Naive thymus-derived CD4-positive, alpha-beta T cell (primary cell): ENCODE data around the gene SLC5A2. TPM values are rescaled to one million over a fixed set of nuclear protein-coding genes. Genes with fewer than 3 reads are reported as not detected.
A peak's percentile ranks its signal among the peaks of the same experiment; 100 is the strongest.
"Not testable (repeated sequence)": the region's sequence is repeated elsewhere in the genome, so short reads cannot be mapped to it uniquely, and the experiment has no call there.

Experiments used
- ATAC-seq: fragments of 150-1000 bp; cut with Tn5 transposase; 2 replicates; pipeline ENCODE4 v1.10.0; 2021; ENCODE audit warnings: mild to moderate bottlenecking, moderate library complexity
- CTCF ChIA-PET: fragments of 350-600 bp; sonication (Branson Sonifier 250); formaldehyde crosslinking; loops from one replicate; lab custom pipeline; 2021; ENCODE audit warnings: antibody characterized with exemption; lab: Charles Lee
- POLR2A ChIA-PET: fragments of 350-600 bp; sonication (Branson Sonifier 250); formaldehyde crosslinking; loops from one replicate; lab custom pipeline; 2021; ENCODE audit warnings: antibody characterized with exemption, inconsistent platforms; lab: Charles Lee
- DNase-seq, 9 donors: peaks; one replicate each; pipeline versions ENCODE4 v3.0.0 to v3.0.0-alpha.2; 2020 to 2022; ENCODE audit warnings: mixed read lengths in 1 of 9
- H3K27ac ChIP-seq: one replicate; pipeline ENCODE4 v1.7.0; 2013; ENCODE audit warnings: mild to moderate bottlenecking, low read depth, low read length, moderate library complexity
- H3K27me3 ChIP-seq, 2 donors: one replicate each; pipeline ENCODE4 v1.7.0; 2013; ENCODE audit warnings: low read length in 2 of 2, mild to moderate bottlenecking in 2 of 2, moderate library complexity in 2 of 2; ENCODE audit not compliant: control insufficient read depth in 2 of 2, insufficient read depth in 2 of 2
- H3K36me3 ChIP-seq, 3 experiments: 1 replicate in 2 of 3; 2 replicates in 1 of 3; pipeline ENCODE4 v1.7.0; 2013; ENCODE audit warnings: low read length in 3 of 3, mild to moderate bottlenecking in 3 of 3, moderate library complexity in 1 of 3; ENCODE audit not compliant: insufficient read depth in 3 of 3, control insufficient read depth in 2 of 3
- H3K4me1 ChIP-seq, 2 donors: one replicate each; pipeline ENCODE4 v1.7.0; 2013; ENCODE audit warnings: low read length in 2 of 2, mild to moderate bottlenecking in 2 of 2, moderate library complexity in 1 of 2; ENCODE audit not compliant: control insufficient read depth in 2 of 2, insufficient read depth in 2 of 2
- H3K4me3 ChIP-seq: 2 replicates; pipeline ENCODE4 v1.7.0; 2013; ENCODE audit warnings: mild to moderate bottlenecking, low read length
- H3K9me3 ChIP-seq, 3 experiments: 1 replicate in 2 of 3; 2 replicates in 1 of 3; pipeline ENCODE4 v1.7.0; 2013; ENCODE audit warnings: low read length in 3 of 3; ENCODE audit not compliant: control insufficient read depth in 2 of 3
- H3K27ac Mint-ChIP-seq, 9 donors: one replicate each; pipeline ENCODE4 v1.8.0; 2020 to 2022; ENCODE audit warnings: mixed read lengths in 9 of 9, mild to moderate bottlenecking in 8 of 9, moderate library complexity in 5 of 9, inconsistent platforms in 2 of 9
- H3K27me3 Mint-ChIP-seq, 5 donors: one replicate each; pipeline ENCODE4 v1.8.0; 2021 to 2022; ENCODE audit warnings: mixed read lengths in 5 of 5, mild to moderate bottlenecking in 1 of 5
- H3K36me3 Mint-ChIP-seq, 5 donors: one replicate each; pipeline ENCODE4 v1.8.0; 2020 to 2022; ENCODE audit warnings: mixed read lengths in 5 of 5, mild to moderate bottlenecking in 3 of 5, inconsistent platforms in 1 of 5
- H3K4me1 Mint-ChIP-seq, 7 donors: one replicate each; pipeline ENCODE4 v1.8.0; 2020 to 2022; ENCODE audit warnings: mixed read lengths in 7 of 7, mild to moderate bottlenecking in 3 of 7, inconsistent platforms in 1 of 7
- H3K4me3 Mint-ChIP-seq, 10 donors: one replicate each; pipeline ENCODE4 v1.8.0; 2020 to 2022; ENCODE audit warnings: mild to moderate bottlenecking in 10 of 10, mixed read lengths in 10 of 10, moderate library complexity in 6 of 10, inconsistent platforms in 2 of 10
- H3K9me3 Mint-ChIP-seq, 11 donors: one replicate each; pipeline ENCODE4 v1.8.0; 2020 to 2022; ENCODE audit warnings: mixed read lengths in 11 of 11, mild to moderate bottlenecking in 4 of 11, inconsistent platforms in 1 of 11, moderate library complexity in 1 of 11
- intact Hi-C, 2 donors: fragments of 100-400 bp; cut with micrococcal nuclease; formaldehyde crosslinking; loops; one replicate each; pipeline ENCODE4 v1.15.1; 2023
- polyA plus RNA-seq, 2 donors: library from polyadenylated mRNA; unstranded; fragments of 300-500 nt; fragmentation: Illumina TruSeq; gene quantifications; one replicate each; pipeline ENCODE4 v1.2.3, GENCODE V29; 2021
- total RNA-seq, 6 experiments: library from RNA in 5 of 6; stranded (reverse) in 5 of 6; gene quantifications; 1 replicate in 5 of 6; 2 replicates in 1 of 6; pipeline ENCODE4 v1.2.3 and lab custom pipeline; 2021 to 2026

SLC5A2 gene
- total and polyA plus RNA-seq, 7 experiments from 2014 or later = 0.12 to 5.5 (median 3.3) TPM

DNA sequence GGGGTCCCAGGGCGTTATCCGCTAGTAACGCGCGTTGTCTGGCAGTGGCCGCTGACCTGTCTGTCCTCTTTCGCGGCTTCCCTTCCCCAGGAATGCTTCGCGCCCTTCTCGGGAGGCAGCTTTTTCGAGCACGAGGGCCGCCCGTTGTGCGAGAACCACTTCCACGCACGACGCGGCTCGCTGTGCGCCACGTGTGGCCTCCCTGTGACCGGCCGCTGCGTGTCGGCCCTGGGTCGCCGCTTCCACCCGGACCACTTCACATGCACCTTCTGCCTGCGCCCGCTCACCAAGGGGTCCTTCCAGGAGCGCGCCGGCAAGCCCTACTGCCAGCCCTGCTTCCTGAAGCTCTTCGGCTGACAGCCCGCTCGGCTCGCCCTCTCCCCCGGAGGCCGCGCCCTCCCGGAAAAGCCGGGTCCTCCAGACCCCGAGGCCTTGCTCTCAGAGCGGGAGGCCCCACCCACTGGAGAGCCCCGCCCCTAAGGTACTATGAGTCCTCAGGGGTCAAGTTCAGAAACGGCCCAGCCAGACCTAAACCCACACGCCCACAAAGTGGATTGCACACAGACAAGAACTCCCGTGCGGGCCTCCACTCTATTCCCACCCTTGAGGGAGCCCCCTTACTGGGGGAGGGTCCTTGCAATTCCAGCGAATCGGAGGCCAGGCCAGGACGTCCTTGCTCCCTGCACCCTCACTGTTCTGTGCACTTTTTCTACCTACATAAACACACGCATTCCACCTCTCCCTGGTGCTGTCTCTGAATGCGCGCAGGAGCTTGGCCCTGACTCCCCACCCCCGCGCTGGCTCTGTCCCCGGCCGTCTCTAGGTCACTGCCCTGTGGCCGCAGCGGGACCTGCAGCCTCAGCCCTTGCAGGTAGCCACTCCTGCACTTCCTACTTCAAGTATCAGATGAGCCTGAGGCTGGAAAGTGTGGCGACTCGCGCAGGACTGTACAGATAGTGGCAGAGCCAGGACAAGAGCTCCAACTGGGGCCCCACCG is 5.4 kb upstream of the SLC5A2 start:
- ATAC-seq (peak; percentile 26), DNase-seq (peak in 1 of 9 donors; percentile 40)
- Histone ChIP-seq H3K4me1 (peaks cover 0 to 3% of the 10 kb centered on the region in 2 donors), H3K36me3 (no peaks in the 10 kb centered on the region), H3K9me3 (no peaks in the 10 kb centered on the region), H3K27me3 (no peaks in the 10 kb centered on the region), H3K4me3 (peak overlapping the region; percentile 48), H3K27ac (peak overlapping the region; percentile 58)
- POLR2A ChIA-PET = interaction anchor here (0.7 to 7.8 kb wide), 8 partner anchors 11 to 520 kb away, joined by 3 to 69 read pairs (median 4); partner anchors contain the start of genes ARMC5, RUSF1 and SETD1A
- intact Hi-C loops = loop anchor here (1.0 to 5.0 kb wide), 5 partner anchors 10 to 235 kb away; partner anchors contain the start of genes ARMC5 (in 1 of the 2) and RUSF1 (in 1 of the 2)
- Mint-ChIP-seq H3K4me3 (peak overlapping the region; percentile 73 to 91 (median 82)), H3K27me3 (peaks cover 0 to 64% (median 7%) of the 10 kb centered on the region in 5 donors), H3K9me3 (no peaks in the 10 kb centered on the region), H3K36me3 (no peaks in the 10 kb centered on the region), H3K27ac (peak overlapping the region in 6 of 9 donors; percentile 20 to 83 (median 56)), H3K4me1 (peaks cover 8 to 25% (median 16%) of the 10 kb centered on the region in 7 donors)
- CTCF ChIA-PET = interaction anchor here (0.9 to 1.1 kb wide), 3 partner anchors 19 to 391 kb away, joined by 3 read pairs; partner anchors contain the start of gene ARMC5

DNA sequence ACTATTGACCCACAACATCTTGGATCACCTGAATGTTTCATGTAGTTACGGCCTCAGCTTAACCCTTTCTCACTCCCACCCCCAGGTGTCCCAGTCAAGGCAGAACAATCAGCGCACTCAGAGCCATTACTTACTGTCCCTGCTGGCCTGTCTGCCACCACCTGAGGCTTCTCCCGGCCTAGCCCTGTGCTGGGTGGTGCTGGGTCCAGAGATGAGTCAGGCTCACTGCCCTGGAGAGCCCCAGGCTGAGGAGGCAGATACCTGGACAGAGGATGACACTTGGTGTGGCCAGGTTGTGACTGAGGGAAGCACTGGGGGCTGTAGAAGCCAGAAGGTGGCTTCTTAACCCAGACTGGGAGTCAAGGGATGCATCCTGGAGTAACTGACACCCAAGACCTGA is 4.0 kb upstream of the SLC5A2 start:
- no peaks in the 10 kb centered on the region for H3K9me3 Mint-ChIP-seq
- Histone ChIP-seq H3K27me3 (no peaks in the 10 kb centered on the region), H3K36me3 (no peaks in the 10 kb centered on the region), H3K9me3 (no peaks in the 10 kb centered on the region), H3K27ac (no peak overlapping the region), H3K4me3 (no peak overlapping the region), H3K4me1 (no peaks in the 10 kb centered on the region)
- H3K36me3 Mint-ChIP-seq = no peaks in the 10 kb centered on the region
- ATAC-seq = no peak
- peak overlapping the region in 1 of 10 donors; percentile 11 for H3K4me3 Mint-ChIP-seq
- ChIA-PET POLR2A (interaction anchor here (0.9 to 7.8 kb wide), 2 partner anchors 20 to 26 kb away, joined by 3 to 69 read pairs; partner anchors contain the start of gene ARMC5), CTCF (interaction anchor here (1.6 kb wide), 1 partner anchor 36 kb away, joined by 4 read pairs; the partner anchor contains the start of gene ZNF843)
- intact Hi-C loops = loop anchor here in 1 of 2 donors (5.0 kb wide), 1 partner anchor 233 kb away; a partner anchor contains a TSS
- peaks cover 0 to 55% (median 0%) of the 10 kb centered on the region in 5 donors for H3K27me3 Mint-ChIP-seq
- H3K4me1 Mint-ChIP-seq = peaks cover 7 to 20% (median 11%) of the 10 kb centered on the region in 7 donors
- no peak for DNase-seq
- peak overlapping the region in 1 of 9 donors; percentile 50 for H3K27ac Mint-ChIP-seq

DNA sequence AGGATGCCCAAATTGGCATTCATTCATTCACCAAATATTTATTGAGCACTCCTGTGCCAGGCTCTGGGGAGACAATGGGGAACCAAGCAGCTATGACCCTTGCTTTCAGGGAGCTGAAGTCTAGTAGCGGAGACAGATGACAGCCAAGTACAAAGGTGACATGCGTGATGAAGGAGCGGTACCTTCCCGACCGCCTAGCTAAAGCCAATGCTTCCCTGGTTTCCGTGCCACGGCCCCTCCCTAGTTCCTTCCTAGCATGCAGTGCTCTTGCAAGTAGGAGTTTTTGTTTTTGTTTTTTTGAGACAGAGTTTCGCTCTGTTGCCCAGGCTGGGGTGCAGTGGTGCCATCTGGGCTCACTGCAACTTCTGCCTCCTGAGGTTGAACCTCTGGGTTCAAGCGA is 3.2 kb upstream of the SLC5A2 start:
- H3K9me3 ChIP-seq = no peaks in the 10 kb centered on the region

DNA sequence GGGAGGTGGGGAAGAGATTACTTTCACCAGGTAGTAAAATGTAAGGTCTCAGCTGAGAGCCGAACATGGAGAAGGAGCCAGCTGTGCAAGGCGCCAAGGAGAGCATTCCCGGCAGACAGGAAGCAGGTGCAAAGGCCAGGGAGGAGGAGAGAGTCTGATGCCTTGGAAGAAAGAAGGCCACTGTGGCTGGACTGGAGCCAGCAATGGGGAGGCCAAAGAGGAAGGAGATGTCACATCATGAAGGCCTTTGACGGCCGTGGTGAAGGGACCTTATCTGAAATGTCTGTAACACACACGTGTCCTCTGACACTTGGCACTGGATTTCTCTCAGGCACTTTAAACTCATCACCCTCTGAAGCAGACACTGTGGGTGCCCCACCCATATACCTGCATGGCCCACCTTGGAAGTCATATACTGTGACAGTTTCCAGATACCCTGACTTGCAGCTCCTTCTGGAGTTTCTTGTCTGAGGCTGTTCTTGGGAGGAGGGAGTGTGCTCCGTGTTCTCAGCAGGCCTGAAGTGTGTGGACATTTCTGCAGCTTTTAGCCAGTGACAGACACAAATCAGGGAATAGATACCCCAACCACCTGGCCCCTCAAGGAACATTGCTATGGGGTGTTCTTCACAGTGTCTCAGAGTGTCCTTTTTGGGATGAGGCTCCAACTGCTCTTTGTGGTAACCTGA is 1.9 kb upstream of the SLC5A2 start:
- POLR2A ChIA-PET = interaction anchor here (0.9 kb wide), 1 partner anchor 9 kb away, joined by 3 read pairs; no protein-coding TSS in a partner anchor
- Mint-ChIP-seq H3K36me3 (no peaks in the 10 kb centered on the region), H3K4me1 (peaks cover 11 to 22% (median 15%) of the 10 kb centered on the region in 7 donors), H3K27ac (no peak overlapping the region), H3K9me3 (no peaks in the 10 kb centered on the region), H3K27me3 (peaks cover 0 to 49% (median 0%) of the 10 kb centered on the region in 5 donors), H3K4me3 (no peak overlapping the region)
- no peaks in the 10 kb centered on the region for H3K27me3 ChIP-seq
- ATAC-seq (no peak), DNase-seq (no peak)
- intact Hi-C loops = no loop called here
- H3K4me3 ChIP-seq = no peak overlapping the region
- H3K36me3 ChIP-seq = no peaks in the 10 kb centered on the region
- no peak overlapping the region for H3K27ac ChIP-seq
- CTCF ChIA-PET = no interaction called here
- no peaks in the 10 kb centered on the region for H3K4me1 ChIP-seq
- no peaks in the 10 kb centered on the region for H3K9me3 ChIP-seq

More for the DNA sequence above, 3.2 kb upstream of the SLC5A2 start:
- Histone ChIP-seq H3K4me1 (no peaks in the 10 kb centered on the region), H3K36me3 (no peaks in the 10 kb centered on the region), H3K4me3 (no peak overlapping the region), H3K27me3 (no peaks in the 10 kb centered on the region), H3K27ac (no peak overlapping the region)
- Mint-ChIP-seq H3K27me3 (peaks cover 0 to 47% (median 0%) of the 10 kb centered on the region in 5 donors), H3K4me1 (peaks cover 6 to 20% (median 11%) of the 10 kb centered on the region in 7 donors), H3K4me3 (no peak overlapping the region), H3K9me3 (no peaks in the 10 kb centered on the region), H3K27ac (peak overlapping the region in 1 of 9 donors; percentile 52), H3K36me3 (no peaks in the 10 kb centered on the region)
- ChIA-PET POLR2A (interaction anchor here (7.8 kb wide), 1 partner anchor 21 kb away, joined by 69 read pairs; the partner anchor contains the start of gene ARMC5), CTCF (interaction anchor here (1.6 kb wide), 1 partner anchor 37 kb away, joined by 4 read pairs; the partner anchor contains the start of gene ZNF843)
- intact Hi-C loops = loop anchor here in 1 of 2 donors (5.0 kb wide), 1 partner anchor 233 kb away; a partner anchor contains a TSS
- DNase-seq = no peak
- no peak for ATAC-seq

DNA sequence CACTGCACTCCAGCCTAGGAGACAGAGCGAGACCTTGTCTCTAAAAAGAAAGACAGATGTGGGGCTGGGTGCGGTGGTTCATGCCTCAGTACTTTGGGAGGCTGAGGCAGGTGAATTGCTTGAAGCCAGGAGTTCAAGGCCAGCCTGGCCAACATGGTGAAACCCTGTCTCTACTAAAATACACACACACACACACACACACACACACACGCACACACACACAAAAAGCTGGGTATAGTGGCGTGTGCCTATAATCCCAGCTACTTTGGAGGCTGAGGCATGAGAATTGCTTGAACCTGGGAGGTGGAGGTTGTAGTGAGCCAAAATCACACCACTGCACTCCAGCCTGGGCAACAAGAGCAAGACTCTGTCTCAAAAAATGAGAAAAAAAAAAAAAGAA is 1.1 kb downstream of the SLC5A2 start:
- H3K36me3 Mint-ChIP-seq, H3K4me3 Mint-ChIP-seq, ATAC-seq, H3K4me1 ChIP-seq, H3K27me3 ChIP-seq, H3K9me3 ChIP-seq, intact Hi-C loops, CTCF ChIA-PET, POLR2A ChIA-PET, H3K27ac ChIP-seq, H3K36me3 ChIP-seq, DNase-seq, H3K27ac Mint-ChIP-seq, H3K9me3 Mint-ChIP-seq, H3K4me3 ChIP-seq: not testable (repeated sequence)
- Mint-ChIP-seq H3K27me3 (peaks cover 0 to 40% (median 0%) of the 10 kb centered on the region in 5 donors), H3K4me1 (peaks cover 3 to 21% (median 13%) of the 10 kb centered on the region in 7 donors)
